Eye (tissue), 1 donor: ENCODE results near the gene OLFM3.

Source experiments
- DNase-seq: peaks from one replicate; pipeline ENCODE4 v3.0.0-alpha.2; 2015

OLFM3 gene

GRCh38 chr1:101943237-101943636 lies 53.5 kb downstream of the OLFM3 start:
- DNase-seq: no peak

DNA sequence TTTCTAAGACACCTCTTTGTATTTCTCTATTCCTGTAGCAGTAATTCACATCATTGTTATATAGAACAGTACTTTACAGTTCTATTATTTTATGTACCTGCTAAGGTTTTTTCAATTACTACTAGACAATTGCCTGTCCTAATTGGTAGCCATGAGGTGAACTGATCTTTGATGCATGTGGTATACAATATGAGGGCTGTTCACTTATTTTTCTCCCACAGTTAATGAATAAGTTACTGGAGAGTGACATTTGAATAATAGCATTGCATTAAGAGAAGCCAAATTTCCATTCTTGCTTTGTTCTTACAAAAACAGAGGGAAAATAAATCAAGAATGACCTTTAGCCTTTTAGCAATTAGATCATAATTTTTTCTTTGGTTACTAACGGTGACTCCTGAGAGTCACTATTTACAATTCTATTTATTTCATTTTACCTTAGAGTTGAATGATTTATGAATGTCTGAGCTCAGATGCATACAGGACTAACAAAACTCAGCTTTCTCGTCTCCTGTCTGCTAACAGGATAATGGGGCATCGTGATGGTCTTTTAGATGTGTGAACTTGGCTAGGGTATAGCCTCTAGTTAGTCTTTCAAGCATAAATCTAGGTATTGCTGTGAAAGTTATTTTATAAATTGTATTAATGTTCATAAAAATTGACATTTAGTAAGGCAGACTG lies 54.1 kb downstream of the OLFM3 start:
- DNase-seq: no peak

GRCh38 chr1:101938681-101939080 lies 58.0 kb downstream of the OLFM3 start:
- no peak for DNase-seq

- no peak for DNase-seq
These were observed 67.4 kb downstream of the OLFM3 start for GRCh38 chr1:101929343-101929742.

GRCh38 chr1:101928829-101929228 lies 67.9 kb downstream of the OLFM3 start:
- DNase-seq: no peak

DNA sequence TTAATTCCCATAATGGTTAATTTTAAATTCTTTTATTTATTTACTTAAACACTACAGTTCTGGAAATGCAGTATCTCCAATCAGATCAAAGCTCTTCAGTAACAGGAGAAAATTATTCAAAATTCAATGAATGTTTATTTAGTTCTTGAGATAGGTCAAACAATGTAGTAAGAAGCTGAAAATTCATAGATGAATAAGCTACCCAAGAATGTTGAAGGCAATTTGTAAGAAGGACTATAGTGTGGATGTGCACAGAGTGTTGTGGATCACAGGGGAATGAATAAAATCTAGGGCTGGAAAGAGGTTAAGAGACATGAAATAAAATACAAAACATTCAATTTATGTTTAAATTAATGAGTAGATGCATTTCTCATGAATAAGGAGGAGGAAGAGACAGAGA lies 72.0 kb downstream of the OLFM3 start:
- no peak for DNase-seq

DNA sequence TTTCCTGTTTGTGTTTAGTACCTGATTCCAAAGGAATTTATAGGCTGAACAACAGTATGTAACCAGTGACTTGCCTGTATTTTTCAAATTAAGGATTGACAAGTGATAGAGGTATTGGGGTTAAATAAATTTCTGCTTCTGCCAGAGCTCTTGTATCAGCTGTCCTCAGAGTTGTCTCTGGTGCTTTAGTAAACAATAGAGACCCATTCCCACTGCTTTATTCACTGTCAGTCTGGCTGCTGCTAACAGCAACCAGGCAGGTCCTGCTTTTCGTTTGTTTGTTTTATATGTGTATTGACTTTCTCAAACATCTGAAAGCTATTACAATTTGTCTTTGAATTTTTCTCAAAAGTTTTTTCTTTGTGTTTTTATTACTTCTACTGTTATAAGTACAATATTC lies 76.1 kb downstream of the OLFM3 start:
- DNase-seq: no peak

GRCh38 chr1:101918277-101918676 lies 78.4 kb downstream of the OLFM3 start:
- DNase-seq: no peak

DNA sequence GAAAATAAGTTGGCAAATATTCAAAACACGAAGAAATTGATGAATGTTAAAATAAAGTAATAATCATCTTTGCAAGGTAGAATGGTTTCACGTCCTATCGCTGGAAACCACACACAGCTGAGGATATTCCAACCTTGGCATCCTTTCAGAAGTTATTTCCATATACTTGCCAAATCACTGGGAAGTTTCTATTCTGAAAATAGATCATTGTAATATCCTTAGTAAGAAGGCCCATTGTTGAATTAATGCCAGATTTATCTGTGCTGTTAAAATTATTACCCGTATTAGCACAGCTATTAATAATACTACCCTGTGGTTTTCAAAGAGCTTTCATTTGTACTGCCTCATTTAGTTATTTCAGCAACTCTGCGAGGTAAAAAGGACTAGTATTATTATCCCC lies 81.1 kb downstream of the OLFM3 start:
- no peak for DNase-seq

GRCh38 chr1:101914473-101915242 lies 82.1 kb downstream of the OLFM3 start:
- DNase-seq: no peak

DNA sequence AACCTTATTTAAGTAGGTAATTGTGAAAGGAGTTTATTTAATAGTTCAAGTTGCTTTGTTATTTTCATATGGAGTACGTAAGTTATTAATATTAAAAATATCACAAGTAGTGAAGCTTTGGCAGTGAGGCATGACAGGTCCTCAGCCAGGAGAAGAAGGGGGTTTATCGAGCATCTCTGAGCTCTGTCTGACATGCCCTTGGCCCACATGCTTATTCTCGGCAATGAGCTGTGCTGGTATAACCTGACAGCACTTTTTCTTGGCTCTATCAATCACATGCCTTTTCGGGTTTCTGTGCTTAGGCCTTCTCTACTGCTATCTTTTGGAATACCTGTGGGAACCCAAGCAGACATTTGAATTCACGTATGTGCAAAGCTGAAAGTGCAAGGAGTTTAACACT lies 84.8 kb downstream of the OLFM3 start:
- DNase-seq: no peak

DNA sequence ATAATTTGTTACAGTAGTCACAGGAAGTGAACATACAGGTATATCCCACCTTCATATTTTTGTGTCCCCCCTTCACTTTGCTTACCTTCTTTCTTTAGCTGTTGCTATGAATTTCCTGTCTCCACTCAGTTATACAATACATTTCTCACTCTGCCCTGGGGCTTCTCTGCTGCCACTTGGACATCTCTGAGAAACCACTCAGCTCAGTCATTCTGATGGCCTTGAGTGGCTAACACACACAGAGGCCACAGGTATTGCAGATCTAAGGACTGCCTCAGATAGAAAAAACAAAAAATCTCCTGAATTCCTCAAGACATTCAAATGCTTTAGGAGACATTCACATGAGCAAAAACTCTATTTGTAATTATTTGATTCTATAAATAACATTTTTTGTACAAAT lies 87.7 kb downstream of the OLFM3 start:
- DNase-seq: no peak

- DNase-seq: no peak
These were observed 89.5 kb downstream of the OLFM3 start for GRCh38 chr1:101907264-101907663.

DNA sequence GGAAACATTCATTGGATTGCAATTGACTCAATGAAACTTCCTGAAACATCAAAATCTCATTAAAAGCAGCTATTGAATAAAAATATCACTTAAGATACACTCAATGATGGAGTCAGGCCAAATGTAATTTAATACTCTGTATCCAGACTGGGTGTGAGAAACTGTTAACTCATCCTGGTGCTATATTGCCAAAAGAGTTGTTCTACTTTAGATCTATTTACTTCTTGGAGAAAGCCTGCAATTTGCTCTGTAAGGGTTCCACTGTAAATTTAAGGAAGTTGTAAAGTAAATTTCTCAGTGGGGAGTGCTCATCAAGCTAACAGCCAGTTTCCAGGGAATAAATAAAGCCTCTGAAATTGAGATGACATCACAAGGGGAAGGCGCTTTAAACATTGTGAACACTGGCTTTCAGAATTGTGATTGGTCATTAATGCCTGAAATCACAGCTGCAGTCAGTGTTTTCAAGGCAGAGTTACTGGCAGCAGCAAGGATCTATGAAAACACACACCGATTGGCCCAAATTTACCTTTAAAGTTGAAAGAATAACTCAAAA lies 91.4 kb downstream of the OLFM3 start:
- no peak for DNase-seq

- DNase-seq: no peak
These were observed 94.5 kb downstream of the OLFM3 start for GRCh38 chr1:101902199-101902598.

- DNase-seq: no peak
These were observed 98.6 kb downstream of the OLFM3 start for GRCh38 chr1:101898137-101898536.

DNA sequence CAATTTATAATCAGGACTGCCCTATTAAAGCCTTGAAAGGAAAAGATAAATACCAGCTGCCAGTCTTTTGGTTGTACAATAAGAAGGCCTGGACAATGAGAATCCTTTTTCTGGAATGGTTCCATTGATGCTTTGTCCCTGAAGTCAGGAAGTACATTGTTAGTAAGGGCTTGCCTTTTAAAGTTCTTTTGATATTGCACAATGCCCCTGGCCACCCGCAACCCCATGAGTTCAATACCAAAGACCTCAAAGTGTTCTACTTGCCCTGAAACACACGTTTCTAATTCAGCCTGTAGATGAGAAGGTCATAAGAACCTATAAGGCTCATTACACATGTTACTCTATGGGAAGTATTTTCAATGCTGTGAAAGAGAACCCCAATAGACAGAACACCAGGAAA lies 112.1 kb downstream of the OLFM3 start:
- DNase-seq: no peak

DNA sequence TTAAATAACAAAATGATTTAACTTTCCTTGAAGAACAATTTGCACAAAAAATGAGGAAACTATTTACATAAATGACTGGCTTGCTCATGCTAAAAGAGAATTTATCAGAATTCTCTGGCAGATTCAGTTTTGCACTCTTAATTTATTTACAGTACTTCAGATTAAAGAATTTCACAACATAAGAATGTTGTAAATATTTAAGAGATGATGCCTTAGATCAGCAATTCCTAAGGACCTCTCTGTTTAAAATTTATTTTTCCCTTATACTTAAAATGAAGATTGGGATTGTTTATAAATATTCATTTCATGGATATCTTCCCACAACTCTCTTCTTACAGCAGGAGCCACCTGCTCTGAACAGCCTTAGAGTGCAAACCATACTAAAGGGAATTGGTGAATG lies 120.8 kb downstream of the OLFM3 start:
- no peak for DNase-seq

- no peak for DNase-seq
These were observed 123.1 kb downstream of the OLFM3 start for GRCh38 chr1:101873672-101874071.

GRCh38 chr1:101859941-101860340 lies 136.8 kb downstream of the OLFM3 start:
- DNase-seq: no peak

DNA sequence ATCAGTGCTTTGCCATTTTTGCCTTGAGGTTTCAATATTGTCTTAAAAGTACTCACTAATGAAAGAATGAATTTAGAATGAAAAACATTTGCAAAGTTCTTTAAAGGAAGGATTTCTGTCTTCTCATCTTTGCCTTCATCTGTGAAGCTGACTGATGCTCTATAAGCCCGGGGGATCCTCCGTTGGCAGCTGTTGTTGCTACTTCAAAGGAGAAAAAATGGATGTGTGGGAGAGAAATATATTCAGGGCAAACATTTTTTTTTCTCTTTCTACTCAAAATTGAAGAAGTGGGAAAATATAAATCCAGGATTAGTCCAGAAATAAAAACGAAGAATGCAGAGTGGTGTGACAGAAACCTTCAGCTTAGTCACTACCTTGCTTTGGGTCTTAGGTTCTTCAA lies 142.5 kb downstream of the OLFM3 start:
- no peak for DNase-seq

DNA sequence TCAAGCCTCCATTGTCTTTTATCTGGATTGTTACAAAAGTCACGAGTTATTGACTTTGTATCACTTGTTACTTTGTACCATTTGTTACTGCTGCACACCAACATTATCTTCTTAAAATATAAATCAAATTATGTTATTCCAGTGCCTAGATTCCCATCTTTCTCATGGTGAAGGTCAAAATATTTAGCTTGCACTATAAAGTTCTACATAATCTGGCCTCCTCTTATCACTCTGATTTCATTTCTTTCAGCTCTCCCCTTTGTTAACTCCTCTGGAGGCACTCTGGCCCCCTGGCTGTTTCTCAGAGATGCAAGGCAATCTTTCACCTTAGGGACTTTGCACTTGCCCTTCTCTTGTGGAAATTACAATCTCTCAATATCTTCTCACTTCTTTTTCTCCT lies 143.8 kb downstream of the OLFM3 start:
- no peak for DNase-seq

DNA sequence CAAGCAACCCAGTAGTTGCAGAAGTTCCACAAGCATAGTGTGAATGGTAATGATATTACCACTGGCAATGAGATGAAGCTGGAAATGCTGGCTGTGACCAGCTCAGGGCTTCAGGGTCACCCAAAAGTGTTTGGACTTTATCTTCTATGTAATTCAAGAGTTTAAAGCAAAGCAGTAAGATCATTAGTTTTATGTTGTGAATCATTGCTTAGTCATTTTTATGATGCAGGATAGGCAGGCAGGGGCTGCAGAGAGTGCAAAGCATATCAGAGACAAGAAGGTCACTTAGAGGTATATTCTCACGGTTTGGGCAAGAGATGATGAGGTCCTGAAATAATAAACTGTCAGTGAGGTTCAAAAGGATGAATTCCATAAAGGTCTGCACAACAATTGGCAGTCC lies 147.4 kb downstream of the OLFM3 start:
- no peak for DNase-seq

DNA sequence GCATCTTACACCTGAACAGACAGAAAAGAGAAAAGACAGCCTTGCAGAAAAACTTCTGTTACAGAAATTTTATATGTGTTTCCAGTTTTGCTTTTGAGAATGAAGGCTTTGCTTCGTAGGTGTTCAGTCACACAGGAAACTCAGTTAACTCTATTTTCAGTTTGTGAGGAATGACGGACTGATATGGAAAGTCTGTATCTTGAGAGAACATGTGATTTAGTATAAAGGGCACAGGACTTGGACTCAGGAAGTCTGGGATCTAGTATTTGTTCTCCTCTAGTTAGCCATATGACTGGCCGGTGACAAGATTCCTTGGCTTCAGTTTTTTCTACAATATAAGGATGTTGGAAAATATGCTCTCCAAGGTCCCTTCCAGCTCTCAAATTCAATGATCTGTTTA lies 149.1 kb downstream of the OLFM3 start:
- no peak for DNase-seq

- peak; percentile 86 for DNase-seq
These were observed 149.9 kb downstream of the OLFM3 start for GRCh38 chr1:101846820-101847219.
